HEK293 (cell line): ENCODE data around the gene CAB39.

Experiments
- YY1 ChIP-seq: fragments of 450-650 bp; formaldehyde crosslinking; IDR thresholded peaks from 2 replicates; pipeline ENCODE4 v1.5.1; 2018; ENCODE audit warnings: missing biosample characterization, missing genetic modification characterization
- ZBTB20 ChIP-seq: fragments of 450-650 bp; formaldehyde crosslinking; IDR thresholded peaks from 2 replicates; pipeline ENCODE4 v1.5.1; 2016; ENCODE audit warnings: missing biosample characterization, missing genetic modification characterization
- ZFP3 ChIP-seq: fragments of 450-650 bp; formaldehyde crosslinking; IDR thresholded peaks from 2 replicates; pipeline ENCODE4 v1.5.1; 2016; ENCODE audit warnings: low read depth, missing biosample characterization, missing genetic modification characterization
- ZNF530 ChIP-seq: fragments of 450-650 bp; formaldehyde crosslinking; IDR thresholded peaks from 2 replicates; pipeline ENCODE4 v1.5.1; 2016; ENCODE audit warnings: low read depth, missing biosample characterization, missing genetic modification characterization
- ZNF707 ChIP-seq: fragments of 450-650 bp; formaldehyde crosslinking; IDR thresholded peaks from 2 replicates; pipeline ENCODE4 v1.5.1; 2016; ENCODE audit warnings: missing biosample characterization, missing genetic modification characterization
- TF ChIP-seq, protein P1 (sequence below): fragments of 450-650 bp; formaldehyde crosslinking; IDR thresholded peaks from 2 replicates; pipeline ENCODE4 v1.5.1; 2016; ENCODE audit warnings: missing biosample characterization, missing genetic modification characterization

- TF ChIP-seq YY1 (no peak), ZNF530 (no peak), ZFP3 (tag by site-specific recombination) (no peak), ZNF707 (tag by site-specific recombination) (no peak), ZBTB20 (tag by site-specific recombination) (no peak)
- TF ChIP-seq, protein P1, sequence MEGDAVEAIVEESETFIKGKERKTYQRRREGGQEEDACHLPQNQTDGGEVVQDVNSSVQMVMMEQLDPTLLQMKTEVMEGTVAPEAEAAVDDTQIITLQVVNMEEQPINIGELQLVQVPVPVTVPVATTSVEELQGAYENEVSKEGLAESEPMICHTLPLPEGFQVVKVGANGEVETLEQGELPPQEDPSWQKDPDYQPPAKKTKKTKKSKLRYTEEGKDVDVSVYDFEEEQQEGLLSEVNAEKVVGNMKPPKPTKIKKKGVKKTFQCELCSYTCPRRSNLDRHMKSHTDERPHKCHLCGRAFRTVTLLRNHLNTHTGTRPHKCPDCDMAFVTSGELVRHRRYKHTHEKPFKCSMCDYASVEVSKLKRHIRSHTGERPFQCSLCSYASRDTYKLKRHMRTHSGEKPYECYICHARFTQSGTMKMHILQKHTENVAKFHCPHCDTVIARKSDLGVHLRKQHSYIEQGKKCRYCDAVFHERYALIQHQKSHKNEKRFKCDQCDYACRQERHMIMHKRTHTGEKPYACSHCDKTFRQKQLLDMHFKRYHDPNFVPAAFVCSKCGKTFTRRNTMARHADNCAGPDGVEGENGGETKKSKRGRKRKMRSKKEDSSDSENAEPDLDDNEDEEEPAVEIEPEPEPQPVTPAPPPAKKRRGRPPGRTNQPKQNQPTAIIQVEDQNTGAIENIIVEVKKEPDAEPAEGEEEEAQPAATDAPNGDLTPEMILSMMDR, result no peak
Observed at GRCh38 chr2:230819433-230819832, 106.8 kb downstream of the CAB39 start.
